H9 (cell line): ENCODE data around the gene GALNT9. TPM values are rescaled to one million over a fixed set of nuclear protein-coding genes. Genes with fewer than 3 reads are reported as not detected.

Source experiments
- DNase-seq: peaks from one replicate; pipeline ENCODE4 v3.0.0-alpha.2; 2017
- H2AFZ ChIP-seq: one replicate; pipeline ENCODE4 v1.6.1; 2013; ENCODE audit warnings: mild to moderate bottlenecking, low read length, control low read depth, moderate library complexity
- H2AK5ac ChIP-seq: 2 replicates; pipeline ENCODE4 v1.6.1; 2013; ENCODE audit warnings: low read length, control low read depth, mixed read lengths; ENCODE audit not compliant: insufficient read length
- H2BK120ac ChIP-seq: one replicate; pipeline ENCODE4 v1.6.1; 2013; ENCODE audit warnings: low read depth, mild to moderate bottlenecking, low read length, control low read depth, inconsistent platforms; ENCODE audit not compliant: poor library complexity, severe bottlenecking
- H2BK12ac ChIP-seq: 2 replicates; pipeline ENCODE4 v1.6.1; 2013; ENCODE audit warnings: low read length, control low read depth, mixed read lengths, low read depth; ENCODE audit not compliant: insufficient read length
- H2BK15ac ChIP-seq: 2 replicates; pipeline ENCODE4 v1.6.1; 2013; ENCODE audit warnings: low read depth, low read length, control low read depth
- H2BK20ac ChIP-seq: one replicate; pipeline ENCODE4 v1.6.1; 2013; ENCODE audit warnings: low read depth, mild to moderate bottlenecking, low read length, control low read depth, inconsistent platforms; ENCODE audit not compliant: poor library complexity, severe bottlenecking
- H2BK5ac ChIP-seq: 2 replicates; pipeline ENCODE4 v1.6.1; 2013; ENCODE audit warnings: low read length, control low read depth, mixed read lengths; ENCODE audit not compliant: insufficient read length
- H3K14ac ChIP-seq: 2 replicates; pipeline ENCODE4 v1.6.1; 2013; ENCODE audit warnings: low read length, control low read depth; ENCODE audit not compliant: insufficient read depth
- H3K18ac ChIP-seq: 2 replicates; pipeline ENCODE4 v1.6.1; 2013; ENCODE audit warnings: low read depth, mild to moderate bottlenecking, mixed read lengths, low read length, control low read depth; ENCODE audit not compliant: insufficient read length
- H3K23ac ChIP-seq: 2 replicates; pipeline ENCODE4 v1.6.1; 2013; ENCODE audit warnings: low read length, control low read depth, mixed read lengths, low read depth; ENCODE audit not compliant: insufficient read length
- H3K23me2 ChIP-seq: 2 replicates; pipeline ENCODE4 v1.6.1; 2013; ENCODE audit warnings: low read depth, mild to moderate bottlenecking, mixed read lengths, low read length, control low read depth; ENCODE audit not compliant: insufficient read length, poor library complexity, severe bottlenecking
- H3K27ac ChIP-seq: 2 replicates; pipeline ENCODE4 v1.5.1; 2013; ENCODE audit warnings: low read length, control low read depth, mixed read lengths, low read depth; ENCODE audit not compliant: insufficient read length
- H3K27me3 ChIP-seq: 2 replicates; pipeline ENCODE4 v1.6.1; 2013; ENCODE audit warnings: low read length, control low read depth, inconsistent platforms; ENCODE audit not compliant: insufficient read depth
- H3K4ac ChIP-seq: 2 replicates; pipeline ENCODE4 v1.6.1; 2013; ENCODE audit warnings: low read depth, mild to moderate bottlenecking, control low read depth, inconsistent platforms, low read length, moderate library complexity
- H3K4me1 ChIP-seq: 2 replicates; pipeline ENCODE4 v1.6.1; 2013; ENCODE audit warnings: low read length, control low read depth, inconsistent platforms; ENCODE audit not compliant: insufficient read depth
- H3K4me2 ChIP-seq: 2 replicates; pipeline ENCODE4 v1.6.1; 2013; ENCODE audit warnings: low read length, control low read depth, mixed read lengths; ENCODE audit not compliant: insufficient read length, insufficient read depth
- H3K56ac ChIP-seq: 2 replicates; pipeline ENCODE4 v1.6.1; 2013; ENCODE audit warnings: low read depth, mild to moderate bottlenecking, mixed read lengths, low read length, control low read depth; ENCODE audit not compliant: insufficient read length
- H3K79me1 ChIP-seq: 2 replicates; pipeline ENCODE4 v1.6.1; 2013; ENCODE audit warnings: low read depth, mild to moderate bottlenecking, moderate library complexity, low read length, control low read depth, inconsistent platforms; ENCODE audit not compliant: insufficient read depth, poor library complexity, severe bottlenecking
- H3K79me2 ChIP-seq: 2 replicates; pipeline ENCODE4 v1.6.1; 2013; ENCODE audit warnings: low read length, control low read depth, inconsistent platforms; ENCODE audit not compliant: insufficient read depth
- H3K9ac ChIP-seq: 2 replicates; pipeline ENCODE4 v1.6.1; 2013; ENCODE audit warnings: low read length, control low read depth, mixed read lengths; ENCODE audit not compliant: insufficient read length; ENCODE audit errors: extremely low read depth
- H3K9me3 ChIP-seq: one replicate; pipeline ENCODE4 v1.6.1; 2013; ENCODE audit warnings: low read depth, low read length, inconsistent platforms; ENCODE audit not compliant: control insufficient read depth
- H3T11ph ChIP-seq: one replicate; pipeline ENCODE4 v1.6.1; 2013; ENCODE audit warnings: mild to moderate bottlenecking, low read length, control low read depth, inconsistent platforms
- H4K20me1 ChIP-seq: one replicate; pipeline ENCODE4 v1.6.1; 2013; ENCODE audit not compliant: control insufficient read depth, insufficient read length, insufficient read depth
- H4K5ac ChIP-seq: 2 replicates; pipeline ENCODE4 v1.6.1; 2013; ENCODE audit warnings: low read depth, mild to moderate bottlenecking, mixed read lengths, low read length, control low read depth; ENCODE audit not compliant: insufficient read length
- H4K8ac ChIP-seq: replicated peaks from 2 replicates; pipeline ENCODE4 v1.6.1; 2013; ENCODE audit warnings: low read length, control low read depth, mixed read lengths, low read depth; ENCODE audit not compliant: insufficient read length
- H4K91ac ChIP-seq: 2 replicates; pipeline ENCODE4 v1.6.1; 2013; ENCODE audit warnings: low read depth, mild to moderate bottlenecking, moderate library complexity, mixed read lengths, low read length, control low read depth; ENCODE audit not compliant: insufficient read length
- H3K27ac Mint-ChIP-seq, 3 experiments: 2 replicates in 2 of 3; 3 replicates in 1 of 3; pipeline ENCODE4 v1.8.0; 2020 to 2021; ENCODE audit warnings: mixed read lengths in 3 of 3, mild to moderate bottlenecking in 1 of 3, moderate library complexity in 1 of 3
- H3K27me3 Mint-ChIP-seq: 2 replicates; pipeline ENCODE4 v1.8.0; 2021; ENCODE audit warnings: low read depth, mild to moderate bottlenecking, moderate library complexity, mixed read lengths
- H3K36me3 Mint-ChIP-seq, 3 experiments: 2 replicates in 2 of 3; 3 replicates in 1 of 3; pipeline ENCODE4 v1.8.0; 2020 to 2021; ENCODE audit warnings: low read depth in 3 of 3, mixed read lengths in 3 of 3; ENCODE audit not compliant: insufficient read depth in 1 of 3
- H3K4me1 Mint-ChIP-seq, 2 experiments: 2 replicates each; pipeline ENCODE4 v1.8.0; 2020; ENCODE audit warnings: mixed read lengths in 2 of 2
- H3K4me3 Mint-ChIP-seq, 2 experiments: 2 replicates in 1 of 2; 3 replicates in 1 of 2; pipeline ENCODE4 v1.8.0; 2020 to 2021; ENCODE audit warnings: mild to moderate bottlenecking in 2 of 2, mixed read lengths in 2 of 2, moderate library complexity in 1 of 2
- H3K9me3 Mint-ChIP-seq, 2 experiments: 2 replicates in 1 of 2; 3 replicates in 1 of 2; pipeline ENCODE4 v1.8.0; 2020; ENCODE audit warnings: mild to moderate bottlenecking in 2 of 2, mixed read lengths in 2 of 2, moderate library complexity in 1 of 2
- CTCF ChIP-seq: fragments of 200-600 bp; sonication (generic); conservative IDR thresholded peaks from 3 replicates; pipeline ENCODE4 v1.8.0; 2021; ENCODE audit warnings: antibody characterized with exemption, mild to moderate bottlenecking
- WGBS: extraction: QIAGEN DNeasy Blood & Tissue Kit; methylation state at CpG from one replicate; pipeline ENCODE4 v1.1.7; 2013; ENCODE audit warnings: missing lambda C conversion rate, low lambda C conversion rate, mixed read lengths; ENCODE audit not compliant: insufficient read length; ENCODE audit errors: extremely low coverage; 5-methylcytosine and 5-hydroxymethylcytosine counted together
- total RNA-seq: library from RNA; stranded (reverse); gene quantifications from 2 replicates; pipeline ENCODE4 v1.2.1, GENCODE V29; 2021

The GALNT9 gene
- total RNA-seq, 1 experiment from 2014 or later = 0.35 TPM

GRCh38 chr12:132194556-132194955, 134.8 kb downstream of the GALNT9 start:
- H3K56ac ChIP-seq = no peak overlapping the region
- Mint-ChIP-seq H3K9me3 (peaks cover 14 to 20% of the 10 kb centered on the region in 2 experiments), H3K4me1 (peaks cover 0 to 3% of the 10 kb centered on the region in 2 experiments; a peak in 2 of 4 replicates), H3K27ac (no peak overlapping the region), H3K36me3 (peaks cover 4 to 12% (median 9%) of the 10 kb centered on the region in 3 experiments; a peak in 5 of 7 replicates), H3K4me3 (no peak overlapping the region), H3K27me3 (peaks cover 83% of the 10 kb centered on the region)
- no peak overlapping the region for H2BK12ac ChIP-seq
- H2AK5ac ChIP-seq = no peak overlapping the region
- TF ChIP-seq CTCF = no peak
- no peak overlapping the region for H3K9ac ChIP-seq
- H2AFZ ChIP-seq = no peak overlapping the region
- H4K8ac ChIP-seq = no peak overlapping the region
- no peak overlapping the region for H3K18ac ChIP-seq
- no peak overlapping the region for H2BK5ac ChIP-seq
- H3K27ac ChIP-seq = no peak overlapping the region
- H2BK15ac ChIP-seq = no peak overlapping the region
- no peaks in the 10 kb centered on the region for H3K79me1 ChIP-seq
- no peak overlapping the region for H3K4ac ChIP-seq
- H4K20me1 ChIP-seq = no peaks in the 10 kb centered on the region
- peaks cover 7% of the 10 kb centered on the region for H3K23me2 ChIP-seq
- H3K23ac ChIP-seq = no peak overlapping the region
- H2BK120ac ChIP-seq = no peak overlapping the region
- no peak overlapping the region for H4K91ac ChIP-seq
- DNase-seq = no peak
- no peaks in the 10 kb centered on the region for H3K4me1 ChIP-seq
- peaks cover 6% of the 10 kb centered on the region; the same call in 1 of the 2 replicates for H3K27me3 ChIP-seq
- peaks cover 8% of the 10 kb centered on the region for H3K9me3 ChIP-seq
- no peak overlapping the region for H3T11ph ChIP-seq
- H3K14ac ChIP-seq = no peak overlapping the region
- no peak overlapping the region for H3K4me2 ChIP-seq
- no peak overlapping the region for H4K5ac ChIP-seq
- H3K79me2 ChIP-seq = no peaks in the 10 kb centered on the region
- no peak overlapping the region for H2BK20ac ChIP-seq
- WGBS = no CpG with 5 or more reads among the region's 8 CpGs
